GM12878 (cell line): ENCODE data around the gene ARID1A. TPM values are rescaled to one million over a fixed set of nuclear protein-coding genes. Genes with fewer than 3 reads are reported as not detected.

Source experiments
- CHD4 ChIP-seq: fragments of 200-600 bp; sonication (generic); IDR thresholded peaks from 2 replicates; pipeline ENCODE4 v1.6.1; 2016; ENCODE audit warnings: mild to moderate bottlenecking
- EGR1 ChIP-seq, 2 experiments: IDR thresholded peaks; 1 replicate in 1 of 2; 2 replicates in 1 of 2; pipeline ENCODE4 v1.6.1; 2011 to 2012; ENCODE audit warnings: low read depth in 2 of 2, low read length in 2 of 2, borderline replicate concordance in 1 of 2, mild to moderate bottlenecking in 1 of 2, moderate library complexity in 1 of 2
- FOS ChIP-seq: IDR thresholded peaks from 3 replicates; pipeline ENCODE4 v1.6.1; 2011; ENCODE audit warnings: borderline replicate concordance; ENCODE audit not compliant: insufficient read length; ENCODE audit errors: extremely low read depth
- KLF5 ChIP-seq: fragments of 450-650 bp; IDR thresholded peaks from 2 replicates; pipeline ENCODE4 v1.6.1; 2014; ENCODE audit warnings: mild to moderate bottlenecking; ENCODE audit not compliant: partially characterized antibody
- MYB ChIP-seq: fragments of 150-350 bp; IDR thresholded peaks from 2 replicates; pipeline ENCODE4 v1.6.1; 2014; ENCODE audit warnings: mild to moderate bottlenecking, low read depth, low read length, borderline replicate concordance
- MYC ChIP-seq: IDR thresholded peaks from 2 replicates; pipeline ENCODE4 v1.6.1; 2011; ENCODE audit warnings: mild to moderate bottlenecking, low read length, moderate library complexity, inconsistent platforms; ENCODE audit not compliant: insufficient read depth, insufficient replicate concordance, insufficient read length, severe bottlenecking
- NBN ChIP-seq: fragments of 450-650 bp; IDR thresholded peaks from 2 replicates; pipeline ENCODE4 v1.6.1; 2016
- PML ChIP-seq: IDR thresholded peaks from 2 replicates; pipeline ENCODE4 v1.6.1; 2012; ENCODE audit warnings: low read length, inconsistent platforms
- POLR2A ChIP-seq: IDR thresholded peaks from 2 replicates; pipeline ENCODE4 v1.6.1; 2011; ENCODE audit warnings: low read depth, mild to moderate bottlenecking, low read length
- POLR2AphosphoS2 ChIP-seq: IDR thresholded peaks from 2 replicates; pipeline ENCODE4 v1.6.1; 2011; ENCODE audit warnings: low read depth, mild to moderate bottlenecking, low read length, improper control_type of control experiment, moderate library complexity
- SIN3A ChIP-seq: IDR thresholded peaks from 2 replicates; pipeline ENCODE4 v1.6.1; 2012; ENCODE audit warnings: low read depth, low read length, improper control_type of control experiment
- SMC3 ChIP-seq: IDR thresholded peaks from 2 replicates; pipeline ENCODE4 v1.6.1; 2011; ENCODE audit warnings: low read length, improper control_type of control experiment, borderline replicate concordance
- TAF1 ChIP-seq: IDR thresholded peaks from 2 replicates; pipeline ENCODE4 v1.6.1; 2011; ENCODE audit warnings: mild to moderate bottlenecking, low read depth, low read length, borderline replicate concordance
- TCF12 ChIP-seq: IDR thresholded peaks from 2 replicates; pipeline ENCODE4 v1.6.1; 2011; ENCODE audit warnings: low read depth, mild to moderate bottlenecking, low read length
- USF2 ChIP-seq: IDR thresholded peaks from 2 replicates; pipeline ENCODE4 v1.6.1; 2011; ENCODE audit warnings: low read depth, low read length, improper control_type of control experiment, borderline replicate concordance
- WRNIP1 ChIP-seq: IDR thresholded peaks from 2 replicates; pipeline ENCODE4 v1.6.1; 2011; ENCODE audit warnings: low read depth, low read length, improper control_type of control experiment, borderline replicate concordance
- polyA plus RNA-seq, 11 experiments: library from polyadenylated mRNA; depleted of rRNA in 4 of 11; unstranded in 6 of 11; stranded (reverse) in 5 of 11; fragments of >200 nt; fragmentation: Nextera tagmentation in 4 of 11; fragmentation: Illumina TruSeq in 1 of 11; extraction: Ambion mirVana in 4 of 11; extraction: Trizol in 1 of 11; gene quantifications; 1 replicate in 1 of 11; 2 replicates in 10 of 11; pipeline versions ENCODE4 v1.2.1 to v1.2.3, GENCODE V29; 2011 to 2016; ENCODE audit warnings: inconsistent platforms in 2 of 11, missing spikeins in 2 of 11, low read depth in 1 of 11
- total RNA-seq, 4 experiments: library from RNA; depleted of rRNA in 3 of 4; stranded (reverse); fragments of >200 nt in 3 of 4; fragmentation: Illumina TruSeq in 1 of 4; extraction: Trizol in 1 of 4; gene quantifications; 2 replicates each; pipeline versions ENCODE4 v1.2.1 to v1.2.3, GENCODE V29; 2013 to 2021
- TF ChIP-seq, protein P1 (sequence below): fragments of 450-650 bp; IDR thresholded peaks from 2 replicates; pipeline ENCODE4 v1.6.1; 2017; ENCODE audit warnings: mild to moderate bottlenecking, moderate library complexity
- TF ChIP-seq, protein P2 (sequence below): IDR thresholded peaks from 2 replicates; pipeline ENCODE4 v1.6.1; 2011; ENCODE audit warnings: mild to moderate bottlenecking, low read depth, low read length, moderate library complexity; ENCODE audit not compliant: insufficient replicate concordance
- TF ChIP-seq, protein P3 (sequence below): IDR thresholded peaks from 2 replicates; pipeline ENCODE4 v1.6.1; 2011; ENCODE audit warnings: borderline replicate concordance, low read depth, mild to moderate bottlenecking, moderate library complexity, low read length; ENCODE audit not compliant: insufficient read depth, poor library complexity, severe bottlenecking
- TF ChIP-seq, protein P4 (sequence below): fragments of 150-350 bp; IDR thresholded peaks from 2 replicates; pipeline ENCODE4 v1.6.1; 2014; ENCODE audit warnings: mild to moderate bottlenecking, low read depth, low read length

ARID1A gene
- total and polyA plus RNA-seq, 10 of the 15 experiments (the other 5 are each of a cell fraction or from before 2014, with no cell fraction given), result 10.0 to 98.0 (median 23.5) TPM

- TF ChIP-seq SIN3A, result no peak
- TF ChIP-seq CHD4, result no peak
- TF ChIP-seq TCF12, result peak; percentile 80
- TF ChIP-seq, protein P1, sequence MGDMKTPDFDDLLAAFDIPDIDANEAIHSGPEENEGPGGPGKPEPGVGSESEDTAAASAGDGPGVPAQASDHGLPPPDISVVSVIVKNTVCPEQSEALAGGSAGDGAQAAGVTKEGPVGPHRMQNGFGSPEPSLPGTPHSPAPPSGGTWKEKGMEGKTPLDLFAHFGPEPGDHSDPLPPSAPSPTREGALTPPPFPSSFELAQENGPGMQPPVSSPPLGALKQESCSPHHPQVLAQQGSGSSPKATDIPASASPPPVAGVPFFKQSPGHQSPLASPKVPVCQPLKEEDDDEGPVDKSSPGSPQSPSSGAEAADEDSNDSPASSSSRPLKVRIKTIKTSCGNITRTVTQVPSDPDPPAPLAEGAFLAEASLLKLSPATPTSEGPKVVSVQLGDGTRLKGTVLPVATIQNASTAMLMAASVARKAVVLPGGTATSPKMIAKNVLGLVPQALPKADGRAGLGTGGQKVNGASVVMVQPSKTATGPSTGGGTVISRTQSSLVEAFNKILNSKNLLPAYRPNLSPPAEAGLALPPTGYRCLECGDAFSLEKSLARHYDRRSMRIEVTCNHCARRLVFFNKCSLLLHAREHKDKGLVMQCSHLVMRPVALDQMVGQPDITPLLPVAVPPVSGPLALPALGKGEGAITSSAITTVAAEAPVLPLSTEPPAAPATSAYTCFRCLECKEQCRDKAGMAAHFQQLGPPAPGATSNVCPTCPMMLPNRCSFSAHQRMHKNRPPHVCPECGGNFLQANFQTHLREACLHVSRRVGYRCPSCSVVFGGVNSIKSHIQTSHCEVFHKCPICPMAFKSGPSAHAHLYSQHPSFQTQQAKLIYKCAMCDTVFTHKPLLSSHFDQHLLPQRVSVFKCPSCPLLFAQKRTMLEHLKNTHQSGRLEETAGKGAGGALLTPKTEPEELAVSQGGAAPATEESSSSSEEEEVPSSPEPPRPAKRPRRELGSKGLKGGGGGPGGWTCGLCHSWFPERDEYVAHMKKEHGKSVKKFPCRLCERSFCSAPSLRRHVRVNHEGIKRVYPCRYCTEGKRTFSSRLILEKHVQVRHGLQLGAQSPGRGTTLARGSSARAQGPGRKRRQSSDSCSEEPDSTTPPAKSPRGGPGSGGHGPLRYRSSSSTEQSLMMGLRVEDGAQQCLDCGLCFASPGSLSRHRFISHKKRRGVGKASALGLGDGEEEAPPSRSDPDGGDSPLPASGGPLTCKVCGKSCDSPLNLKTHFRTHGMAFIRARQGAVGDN, result peak; percentile 74
- peak; percentile 72 for TF ChIP-seq POLR2A
- TF ChIP-seq FOS, result peak; percentile 52
- no peak; the same call in 1 of the 2 replicates for TF ChIP-seq USF2
- TF ChIP-seq MYB, result no peak
- TF ChIP-seq MYC, result no peak
- 0 out of 2 replicates have a peak, but pooled peaks have one; percentile 76 for TF ChIP-seq WRNIP1
- TF ChIP-seq TAF1, result peak; percentile 74
- TF ChIP-seq NBN, result peak; percentile 99
- no peak for TF ChIP-seq POLR2AphosphoS2
- TF ChIP-seq SMC3, result peak; percentile 14; the same call in 1 of the 2 replicates
- TF ChIP-seq, protein P2, sequence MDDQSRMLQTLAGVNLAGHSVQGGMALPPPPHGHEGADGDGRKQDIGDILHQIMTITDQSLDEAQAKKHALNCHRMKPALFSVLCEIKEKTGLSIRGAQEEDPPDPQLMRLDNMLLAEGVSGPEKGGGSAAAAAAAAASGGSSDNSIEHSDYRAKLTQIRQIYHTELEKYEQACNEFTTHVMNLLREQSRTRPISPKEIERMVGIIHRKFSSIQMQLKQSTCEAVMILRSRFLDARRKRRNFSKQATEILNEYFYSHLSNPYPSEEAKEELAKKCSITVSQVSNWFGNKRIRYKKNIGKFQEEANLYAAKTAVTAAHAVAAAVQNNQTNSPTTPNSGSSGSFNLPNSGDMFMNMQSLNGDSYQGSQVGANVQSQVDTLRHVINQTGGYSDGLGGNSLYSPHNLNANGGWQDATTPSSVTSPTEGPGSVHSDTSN, result no peak
- TF ChIP-seq, protein P3, sequence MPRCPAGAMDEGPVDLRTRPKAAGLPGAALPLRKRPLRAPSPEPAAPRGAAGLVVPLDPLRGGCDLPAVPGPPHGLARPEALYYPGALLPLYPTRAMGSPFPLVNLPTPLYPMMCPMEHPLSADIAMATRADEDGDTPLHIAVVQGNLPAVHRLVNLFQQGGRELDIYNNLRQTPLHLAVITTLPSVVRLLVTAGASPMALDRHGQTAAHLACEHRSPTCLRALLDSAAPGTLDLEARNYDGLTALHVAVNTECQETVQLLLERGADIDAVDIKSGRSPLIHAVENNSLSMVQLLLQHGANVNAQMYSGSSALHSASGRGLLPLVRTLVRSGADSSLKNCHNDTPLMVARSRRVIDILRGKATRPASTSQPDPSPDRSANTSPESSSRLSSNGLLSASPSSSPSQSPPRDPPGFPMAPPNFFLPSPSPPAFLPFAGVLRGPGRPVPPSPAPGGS, result peak; percentile 73
- peak in 1 of 2 experiments; percentile 82; a peak in 1 of 3 replicates for TF ChIP-seq EGR1 (IDR thresholded peaks at IDR 0.05; ENCODE audit: borderline replicate concordance in 1 of 2, low read depth in 2 of 2, low read length in 2 of 2)
- TF ChIP-seq PML, result peak; percentile 95
- TF ChIP-seq KLF5, result peak; percentile 83
- TF ChIP-seq, protein P4, sequence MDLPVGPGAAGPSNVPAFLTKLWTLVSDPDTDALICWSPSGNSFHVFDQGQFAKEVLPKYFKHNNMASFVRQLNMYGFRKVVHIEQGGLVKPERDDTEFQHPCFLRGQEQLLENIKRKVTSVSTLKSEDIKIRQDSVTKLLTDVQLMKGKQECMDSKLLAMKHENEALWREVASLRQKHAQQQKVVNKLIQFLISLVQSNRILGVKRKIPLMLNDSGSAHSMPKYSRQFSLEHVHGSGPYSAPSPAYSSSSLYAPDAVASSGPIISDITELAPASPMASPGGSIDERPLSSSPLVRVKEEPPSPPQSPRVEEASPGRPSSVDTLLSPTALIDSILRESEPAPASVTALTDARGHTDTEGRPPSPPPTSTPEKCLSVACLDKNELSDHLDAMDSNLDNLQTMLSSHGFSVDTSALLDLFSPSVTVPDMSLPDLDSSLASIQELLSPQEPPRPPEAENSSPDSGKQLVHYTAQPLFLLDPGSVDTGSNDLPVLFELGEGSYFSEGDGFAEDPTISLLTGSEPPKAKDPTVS, result no peak
Observed at GRCh38 chr1:26744075-26744959, 48.5 kb downstream of the ARID1A start (continued).
